NCI-H2227 treated with DMSO at 0.1 percent for 48 hours (cell line): ENCODE data around the gene ZNF99.
A peak's percentile ranks its signal among the peaks of the same experiment; 100 is the strongest.
"Not testable (repeated sequence)": the region's sequence is repeated elsewhere in the genome, so short reads cannot be mapped to it uniquely, and the experiment has no call there.

Experiments used
- DNase-seq: peaks from one replicate; lab custom pipeline; 2025; lab: John Stamatoyannopoulos, UW

Gene ZNF99

DNA sequence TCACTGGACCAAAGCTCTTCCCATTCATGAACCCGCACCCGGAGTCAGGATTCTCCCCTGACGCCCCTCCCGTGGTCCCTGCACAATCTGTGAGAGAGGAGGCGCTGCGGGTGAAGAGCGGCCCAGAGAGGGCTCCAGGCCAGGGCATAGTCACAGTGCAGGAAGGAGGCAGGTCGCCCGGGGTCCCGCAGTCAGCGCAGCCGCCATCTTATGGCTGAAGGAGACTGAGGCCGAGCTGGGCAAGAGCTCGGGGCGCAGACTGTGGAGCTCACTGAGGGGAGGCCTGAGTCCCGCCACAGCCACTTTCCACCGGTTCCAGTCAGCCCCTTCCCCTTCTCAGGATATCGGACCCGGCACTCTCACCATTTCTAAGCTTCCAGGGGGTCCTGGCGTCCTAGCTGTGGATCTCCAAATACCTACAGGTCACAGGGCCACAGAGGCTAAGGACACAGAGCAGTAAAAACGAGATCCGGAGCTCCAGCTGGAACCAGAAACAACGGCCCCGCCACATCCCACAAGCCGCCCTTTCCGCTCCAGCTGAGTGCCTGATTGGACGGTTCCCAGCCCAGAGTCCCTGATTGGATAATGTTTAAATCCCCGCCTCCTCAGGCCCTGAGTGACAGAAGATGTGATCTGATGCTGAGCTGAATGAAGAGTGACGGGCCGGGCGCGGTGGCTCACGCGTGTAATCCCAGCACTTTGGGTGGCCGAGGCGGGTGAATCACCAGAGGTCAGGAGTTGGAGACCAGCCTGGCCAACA, at the start of gene ZNF99:
Gene ZNF99, minus strand, starts transcription at position 501 of the 760 bp plus-strand sequence. Its CDS starts 135 bp downstream, at position 366.
- DNase-seq = peak; percentile 13

DNA sequence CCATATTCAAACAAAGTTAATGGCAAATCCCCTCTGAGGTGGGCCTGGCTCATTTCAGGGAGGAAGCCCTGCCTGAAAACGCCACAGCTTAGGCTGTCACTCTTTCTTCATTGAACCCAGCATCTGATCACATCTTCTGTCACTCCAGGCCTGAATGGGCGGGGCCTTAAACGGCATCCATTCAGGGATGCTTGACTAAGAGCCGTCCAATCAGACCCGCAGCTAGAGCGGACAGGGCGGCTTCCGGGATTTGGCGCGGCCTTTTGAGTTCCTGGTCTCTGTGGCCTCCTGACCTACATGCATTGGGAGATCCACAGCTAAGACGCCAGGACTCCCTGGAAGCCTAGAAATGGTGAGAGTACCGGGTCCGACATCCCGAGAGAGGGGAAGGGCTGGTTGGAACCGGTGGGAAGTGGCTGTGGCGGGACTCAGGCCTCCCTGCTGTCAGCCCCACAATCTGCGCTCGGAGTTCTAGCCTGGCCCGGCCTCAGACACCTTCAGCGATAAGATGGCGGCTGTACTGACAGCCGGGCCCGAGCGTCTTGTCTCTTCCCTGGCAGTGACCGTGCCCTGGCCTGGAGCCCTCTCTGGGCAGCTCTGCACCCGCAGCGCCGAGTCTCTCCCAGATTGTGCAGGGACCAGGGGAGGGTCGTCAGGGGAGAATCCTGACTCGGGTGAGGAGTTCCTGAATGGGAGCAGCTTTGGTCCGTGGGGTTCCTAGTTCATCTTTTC, 48.2 kb upstream of the ZNF99 start, which contains the start of gene ZNF723:
Gene ZNF723, plus strand, starts transcription at position 261 of the 732 bp plus-strand sequence. Its CDS starts 89 bp downstream, at position 350.
- DNase-seq = no peak

DNA sequence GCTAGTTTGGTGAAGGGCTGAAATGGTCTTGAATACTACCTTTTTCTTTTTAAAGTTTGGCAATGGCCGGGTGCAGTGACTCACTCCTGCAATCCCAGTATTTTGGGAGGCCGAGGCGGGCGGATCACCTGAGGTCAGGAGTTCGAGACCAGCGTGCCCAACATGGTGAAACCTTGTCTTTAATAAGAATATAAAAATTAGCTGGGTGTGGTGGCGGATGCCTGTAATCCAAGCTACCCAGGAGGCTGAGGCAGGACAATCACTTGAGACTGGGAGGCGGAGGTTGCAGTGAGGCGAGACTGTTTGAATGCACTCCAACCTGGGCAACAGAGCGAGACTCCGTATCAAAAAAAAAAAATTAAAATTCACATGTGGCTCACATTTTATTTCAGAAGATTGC, 47.3 kb upstream of the ZNF99 start:
- no peak for DNase-seq

DNA sequence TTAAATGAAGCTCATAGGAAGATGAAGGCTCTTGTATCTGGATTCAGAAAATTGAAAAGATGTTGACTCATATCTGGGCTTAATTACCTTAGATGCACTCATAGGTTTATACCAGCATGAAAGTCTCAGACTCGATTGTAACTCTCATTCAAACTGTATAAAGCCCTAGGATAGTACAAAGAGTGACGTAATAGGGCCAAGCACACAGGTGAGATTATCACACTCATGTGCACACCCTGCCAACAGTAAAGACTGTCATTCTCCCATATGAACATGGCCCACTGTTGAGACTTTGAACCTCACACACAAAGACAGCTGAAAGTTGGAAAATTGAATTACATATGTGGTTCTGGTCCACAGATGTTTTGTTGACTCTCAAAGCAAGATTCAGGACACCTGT, 30.2 kb upstream of the ZNF99 start:
- no peak for DNase-seq

DNA sequence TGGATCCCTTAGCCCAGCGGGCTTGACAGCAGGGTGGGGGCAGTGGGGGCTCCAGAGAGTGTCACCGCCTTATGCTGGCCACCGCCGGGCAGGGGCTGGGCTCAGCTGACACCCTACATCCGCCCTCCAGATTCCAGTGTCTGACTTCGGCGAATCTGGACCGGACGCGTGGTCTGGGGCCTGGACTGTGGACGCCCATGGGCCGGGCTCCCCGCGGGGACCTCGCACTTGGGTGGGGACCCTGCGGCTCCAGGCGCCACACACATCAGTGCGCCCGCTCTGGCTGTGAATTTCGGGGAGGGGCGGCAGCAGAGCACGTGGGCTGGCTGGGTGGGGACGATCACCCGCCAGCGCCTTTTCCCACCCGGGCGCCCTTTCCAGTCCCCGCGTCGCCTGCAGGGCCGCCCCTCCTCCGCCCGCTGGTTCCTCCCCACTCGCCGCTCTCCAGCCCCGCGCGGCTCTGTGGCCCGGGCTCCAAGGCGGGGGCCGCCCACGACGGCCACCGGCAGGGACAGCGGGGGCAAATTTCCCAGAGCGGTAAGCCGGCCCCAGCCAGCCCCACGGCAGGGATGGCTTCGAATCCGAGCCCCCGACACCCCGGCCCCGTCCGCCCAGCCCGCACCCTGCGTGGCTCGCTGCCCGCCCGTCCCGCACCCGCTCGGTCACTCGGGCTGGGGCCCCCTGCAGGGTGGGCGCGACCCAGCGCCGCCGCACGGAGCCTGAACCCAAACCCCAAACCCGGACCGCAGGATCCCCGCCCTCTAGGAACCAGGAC, 23.3 kb upstream of the ZNF99 start:
- DNase-seq = no peak

DNA sequence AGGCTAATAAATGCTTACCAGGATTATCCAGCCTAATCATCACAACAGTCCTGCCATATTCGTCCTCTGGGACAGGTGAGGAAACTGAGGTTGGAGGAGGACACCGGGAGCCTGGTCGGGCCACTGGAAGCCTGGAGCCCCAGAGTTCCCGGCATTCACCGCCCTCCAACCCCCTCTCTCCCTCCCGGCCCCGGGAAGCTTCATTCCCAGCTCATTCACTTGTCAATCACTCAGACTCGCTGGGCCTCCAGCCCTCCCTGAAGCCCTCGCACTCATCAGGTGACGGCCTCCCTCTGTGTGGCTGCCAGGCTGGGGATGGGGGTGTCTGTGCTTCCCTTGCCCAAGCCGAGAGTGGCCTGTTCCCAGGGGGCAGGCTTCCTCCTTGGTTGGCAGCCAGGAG, 22.5 kb upstream of the ZNF99 start:
- DNase-seq = no peak

DNA sequence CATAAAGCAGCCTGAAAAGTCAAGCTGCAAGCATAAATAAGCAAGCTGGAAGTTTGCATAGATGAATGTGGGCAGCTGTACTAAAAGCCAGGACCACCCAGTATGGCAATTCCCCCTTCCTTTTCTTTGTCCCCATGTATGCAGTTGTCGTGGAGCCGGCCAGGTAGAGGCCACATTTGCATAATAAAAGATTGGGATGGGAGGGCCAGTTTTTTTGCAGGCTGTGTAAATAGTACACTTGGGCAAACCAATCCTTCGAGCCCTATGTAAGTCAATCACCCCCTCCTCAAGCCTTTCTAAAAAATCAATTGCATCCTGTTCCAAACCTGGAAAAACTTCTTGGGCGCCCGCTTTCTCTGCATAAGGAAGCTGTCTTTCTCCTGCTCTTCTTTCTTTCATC, 13.1 kb upstream of the ZNF99 start:
- DNase-seq = no peak

DNA sequence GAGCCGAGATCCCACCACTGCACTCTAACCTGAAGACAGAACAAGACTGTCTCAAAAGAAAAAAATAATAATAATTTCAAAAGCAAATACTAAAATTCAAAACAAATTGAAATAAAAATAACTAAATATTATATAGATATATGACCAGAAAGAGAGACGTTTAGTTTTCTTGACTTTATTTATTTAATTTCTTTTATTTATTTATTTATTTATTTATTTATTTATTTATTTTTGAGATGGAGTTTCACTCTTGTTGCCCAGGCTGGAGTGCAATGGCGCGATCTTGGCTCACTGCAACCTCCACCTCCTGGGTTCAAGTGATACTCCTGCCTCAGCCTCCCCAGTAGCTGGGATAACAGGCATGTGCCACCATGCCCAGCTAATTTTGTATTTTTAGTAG, 8.9 kb upstream of the ZNF99 start:
- DNase-seq = not testable (repeated sequence)

DNA sequence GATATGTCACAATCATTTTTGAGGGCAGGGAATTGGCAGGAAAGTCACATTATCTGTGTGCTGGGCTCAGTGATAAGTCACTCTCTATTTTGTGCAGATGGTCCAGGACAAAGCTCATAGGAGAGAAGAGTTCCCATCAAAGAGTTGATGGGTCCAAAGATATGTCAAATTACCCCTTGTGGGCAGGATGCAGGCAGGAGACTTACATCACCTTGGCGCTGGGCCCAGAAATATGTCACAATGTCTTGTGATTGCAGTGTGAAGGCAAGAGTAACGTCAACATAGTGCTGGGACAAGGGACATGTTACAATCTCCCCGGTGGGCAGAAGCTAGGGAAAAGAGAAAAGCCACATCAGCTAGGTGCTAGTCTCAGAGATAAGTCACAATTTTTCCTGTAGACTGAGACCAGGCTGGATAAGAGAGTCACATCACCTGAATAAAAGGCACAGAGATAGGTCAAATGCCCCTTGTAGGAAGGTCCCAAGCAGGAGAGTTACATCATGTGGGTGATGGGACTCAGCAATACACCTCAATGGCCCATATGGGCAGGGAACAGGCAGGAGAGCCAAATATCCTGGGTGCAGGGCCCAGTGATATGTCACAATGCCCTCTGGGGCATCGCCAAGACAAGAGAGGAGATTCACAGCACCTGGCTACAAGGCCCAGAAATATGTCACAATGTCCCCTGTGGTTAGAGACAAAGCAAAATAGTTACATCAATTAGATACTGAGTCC, 47.9 kb downstream of the ZNF99 start:
- DNase-seq = no peak

DNA sequence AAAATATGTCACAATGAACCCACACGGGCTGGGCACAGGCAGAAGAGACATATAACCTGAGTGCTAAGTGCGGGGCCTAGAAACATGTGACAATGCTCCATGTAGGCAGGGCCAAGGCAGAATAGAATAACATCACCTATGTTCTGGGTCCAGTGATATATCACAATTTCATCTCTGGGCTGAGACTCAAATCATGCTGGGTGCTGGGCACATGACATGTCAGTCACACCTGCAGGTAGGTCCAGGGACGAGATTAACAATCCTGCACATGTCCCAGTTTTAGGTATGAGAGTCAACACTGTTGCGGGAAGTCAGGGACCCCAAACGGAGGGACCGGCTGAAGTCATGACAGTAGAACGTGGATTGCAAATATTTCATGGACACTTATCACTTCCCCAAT, 50.3 kb downstream of the ZNF99 start:
- no peak for DNase-seq

DNA sequence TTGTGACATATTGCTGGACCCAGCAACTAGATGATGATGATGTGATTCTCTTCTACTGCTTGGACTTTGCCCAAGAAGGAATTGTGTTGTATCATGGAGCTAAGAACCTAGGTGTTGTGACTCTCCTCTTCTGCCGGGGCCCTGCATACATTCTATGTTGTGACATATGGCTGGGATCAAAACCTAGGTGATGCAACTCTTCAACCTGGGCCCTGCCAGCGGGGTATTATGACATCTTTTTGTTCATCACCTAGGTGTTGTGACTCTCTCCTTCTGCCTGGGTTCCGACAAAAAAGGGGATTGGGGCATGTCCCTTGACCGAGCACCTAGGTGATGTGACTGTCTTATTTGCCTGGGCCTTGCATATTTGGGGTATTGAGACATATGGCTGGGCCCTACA, 55.7 kb downstream of the ZNF99 start:
- DNase-seq = not testable (repeated sequence)

DNA sequence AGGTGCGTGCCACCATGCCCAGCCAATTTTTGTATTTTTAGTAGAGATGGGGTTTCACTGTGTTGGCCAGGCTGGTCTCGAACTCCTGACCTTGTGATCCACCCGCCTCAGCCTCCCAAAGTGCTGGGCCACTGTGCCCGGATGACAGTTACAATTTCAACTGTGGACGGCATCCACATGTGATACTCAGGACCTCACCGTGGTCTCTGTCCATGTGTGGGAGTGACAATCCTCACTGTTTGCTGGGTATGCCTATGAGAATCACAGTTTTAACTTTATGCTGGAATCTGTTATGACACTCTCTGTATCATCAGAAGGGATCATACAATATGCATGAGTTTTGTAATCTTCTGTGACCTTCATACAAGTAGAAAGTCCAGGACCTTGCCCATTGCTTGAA, 62.4 kb downstream of the ZNF99 start:
- DNase-seq = not testable (repeated sequence)

DNA sequence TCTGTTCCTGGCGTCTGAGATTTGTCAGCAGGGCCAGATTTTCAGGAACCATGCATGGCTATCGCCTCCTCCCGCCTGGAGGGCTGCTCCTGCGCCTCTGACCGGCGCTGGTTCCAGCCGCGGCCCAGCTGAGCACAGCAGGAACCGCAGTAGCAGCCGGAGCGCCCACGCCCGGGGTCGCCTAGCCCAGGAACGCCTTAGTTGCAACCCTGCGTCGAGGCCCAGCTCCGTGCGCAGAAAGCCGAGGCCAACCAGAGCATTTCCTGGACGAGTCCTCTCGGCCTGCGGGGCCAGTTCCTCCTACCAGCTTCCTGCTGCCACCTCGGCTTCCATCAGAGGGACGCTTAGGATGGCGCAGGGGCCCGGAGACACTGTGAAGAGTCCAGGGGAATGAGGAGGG, 75.0 kb downstream of the ZNF99 start:
- DNase-seq = no peak

DNA sequence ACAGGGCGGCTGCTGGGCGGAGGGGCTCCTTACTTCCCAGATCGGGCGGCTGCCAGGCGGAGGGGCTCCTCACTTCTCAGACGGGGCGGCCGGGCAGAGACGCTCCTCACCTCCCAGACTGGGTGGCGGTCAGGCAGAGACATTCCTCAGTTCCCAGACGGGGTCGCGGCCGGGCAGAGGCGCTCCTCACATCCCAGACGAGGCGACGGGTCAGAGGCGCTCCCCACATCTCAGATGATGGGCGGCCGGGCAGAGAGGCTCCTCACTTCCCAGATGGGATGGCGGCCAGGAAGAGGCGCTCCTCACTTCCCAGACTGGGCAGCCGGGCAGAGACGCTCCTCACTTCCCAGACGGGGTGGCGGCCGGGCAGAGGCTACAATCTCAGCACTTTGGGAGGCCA, 80.9 kb downstream of the ZNF99 start:
- DNase-seq = not testable (repeated sequence)

DNA sequence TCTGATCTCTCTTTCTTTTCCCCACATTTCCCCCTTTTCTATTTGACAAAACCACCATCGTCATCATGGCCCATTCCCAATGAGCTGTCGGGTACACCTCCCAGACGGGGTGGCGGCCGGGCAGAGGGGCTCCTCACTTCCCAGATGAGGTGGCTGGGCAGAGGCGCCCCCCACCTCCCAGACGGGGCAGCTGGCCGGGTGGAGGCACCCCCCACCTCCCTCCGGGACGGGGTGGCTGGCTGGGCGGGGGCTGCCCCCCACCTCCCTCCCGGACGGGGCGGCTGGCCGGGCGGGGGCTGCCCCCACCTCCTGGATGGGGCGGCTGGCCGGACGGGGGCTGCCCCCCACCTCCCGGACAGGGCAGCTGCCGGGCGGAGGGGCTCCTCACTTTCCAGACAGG, 81.3 kb downstream of the ZNF99 start:
- not testable (repeated sequence) for DNase-seq
